ENCODE measurements around the gene SCAF8. TPM values are rescaled to one million over a fixed set of nuclear protein-coding genes. Genes with fewer than 3 reads are reported as not detected.

SCAF8 gene
- total and polyA plus RNA-seq, 9 of the 15 experiments (the other 6 are each of a cell fraction or from before 2014, with no cell fraction given), result 10.5 to 46.6 (median 23.2) TPM

- no peak overlapping the region for H3K9ac ChIP-seq (ENCODE audit: insufficient read depth in 1 of 2, low read depth in 2 of 2, low read length in 2 of 2)
- BruUV-seq (replicated peaks), result no TSS peak
- no peak overlapping the region for H2AFZ ChIP-seq (ENCODE audit: low read depth, low read length)
- intact Hi-C loops (cut with micrococcal nuclease), result no loop called here
- ChIA-PET POLR2A (no interaction called here), CTCF (ENCODE audit: low intra/inter-chr PET ratio) (no interaction called here)
- TF ChIP-seq EGR1 (conservative IDR thresholded peaks at IDR 0.05) (no peak), PHB2 (IDR thresholded peaks at IDR 0.05; ENCODE audit: low read depth) (no peak), NFE2L1 (tag; IDR thresholded peaks at IDR 0.05; ENCODE audit: borderline replicate concordance, low read depth) (no peak), ZNF766 (CRISPR knock-in tag; conservative IDR thresholded peaks at IDR 0.05) (no peak), ZBTB8A (IDR thresholded peaks at IDR 0.05; ENCODE audit: partially characterized antibody) (no peak), ZNF316 (IDR thresholded peaks at IDR 0.05) (no peak), ZNF655 (CRISPR knock-in tag; IDR thresholded peaks at IDR 0.05) (no peak), PKNOX1 (IDR thresholded peaks at IDR 0.05) (no peak), ZFP30 (CRISPR knock-in tag; IDR thresholded peaks at IDR 0.05; ENCODE audit: borderline replicate concordance) (no peak), CSDE1 (IDR thresholded peaks at IDR 0.05) (no peak), ZNF75A (CRISPR knock-in tag; IDR thresholded peaks at IDR 0.05) (no peak), SIN3A (IDR thresholded peaks at IDR 0.05; ENCODE audit: borderline replicate concordance in 2 of 2, control insufficient read depth in 1 of 2, low read depth in 2 of 2, low read length in 2 of 2) (no peak), ZBTB7A (IDR thresholded peaks at IDR 0.05; ENCODE audit: borderline replicate concordance, control insufficient read depth, low read depth, low read length) (no peak), NRF1 (conservative IDR thresholded peaks at IDR 0.05 in 1 of 2, IDR thresholded peaks at IDR 0.05 in 1 of 2) (no peak), FOXJ2 (tag; IDR thresholded peaks at IDR 0.05) (no peak), ERF (CRISPR knock-in tag; IDR thresholded peaks at IDR 0.05) (no peak)
- TF ChIP-seq, protein P1, sequence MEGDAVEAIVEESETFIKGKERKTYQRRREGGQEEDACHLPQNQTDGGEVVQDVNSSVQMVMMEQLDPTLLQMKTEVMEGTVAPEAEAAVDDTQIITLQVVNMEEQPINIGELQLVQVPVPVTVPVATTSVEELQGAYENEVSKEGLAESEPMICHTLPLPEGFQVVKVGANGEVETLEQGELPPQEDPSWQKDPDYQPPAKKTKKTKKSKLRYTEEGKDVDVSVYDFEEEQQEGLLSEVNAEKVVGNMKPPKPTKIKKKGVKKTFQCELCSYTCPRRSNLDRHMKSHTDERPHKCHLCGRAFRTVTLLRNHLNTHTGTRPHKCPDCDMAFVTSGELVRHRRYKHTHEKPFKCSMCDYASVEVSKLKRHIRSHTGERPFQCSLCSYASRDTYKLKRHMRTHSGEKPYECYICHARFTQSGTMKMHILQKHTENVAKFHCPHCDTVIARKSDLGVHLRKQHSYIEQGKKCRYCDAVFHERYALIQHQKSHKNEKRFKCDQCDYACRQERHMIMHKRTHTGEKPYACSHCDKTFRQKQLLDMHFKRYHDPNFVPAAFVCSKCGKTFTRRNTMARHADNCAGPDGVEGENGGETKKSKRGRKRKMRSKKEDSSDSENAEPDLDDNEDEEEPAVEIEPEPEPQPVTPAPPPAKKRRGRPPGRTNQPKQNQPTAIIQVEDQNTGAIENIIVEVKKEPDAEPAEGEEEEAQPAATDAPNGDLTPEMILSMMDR (IDR thresholded peaks at IDR 0.05 in 2 of 3, conservative IDR thresholded peaks at IDR 0.05 in 1 of 3; ENCODE audit: insufficient read depth in 2 of 3, low read depth in 1 of 3, low read length in 3 of 3), result no peak
- FAIRE-seq, result no peak
- no peaks in the 10 kb centered on the region for H3K9me1 ChIP-seq (ENCODE audit: control insufficient read depth, insufficient read depth, low read length)
- no peak for DNase-seq (ENCODE audit: extremely low read depth in 1 of 4, low spot score in 3 of 4)
- H3K4me3 ChIP-seq, result no peak overlapping the region
- H3K4me2 ChIP-seq (ENCODE audit: insufficient read depth, low read length), result no peak overlapping the region
- no peaks in the 10 kb centered on the region for H3K4me1 ChIP-seq (replicated peaks in 1 of 2; ENCODE audit: control insufficient read depth in 2 of 2, insufficient read depth in 2 of 2, low read length in 2 of 2)
- H3K27me3 ChIP-seq (ENCODE audit: control insufficient read depth in 2 of 2, insufficient read depth in 2 of 2, low read length in 2 of 2), result no peaks in the 10 kb centered on the region
- in situ Hi-C loops (cut with MboI), result no loop called here
- no peak overlapping the region for H3K27ac ChIP-seq (ENCODE audit: extremely low read depth, low read depth, low read length)
- peaks cover 70% of the 10 kb centered on the region for H3K36me3 ChIP-seq (ENCODE audit: control insufficient read depth, insufficient read depth, low read length)
- 89% methylated on average over 3 of the region's 3 CpGs for WGBS (ENCODE audit: insufficient coverage, low coverage, missing lambda C conversion rate)
- H3K9me3 ChIP-seq (replicated peaks; ENCODE audit: control insufficient read depth, insufficient read depth, low read depth, low read length), result no peaks in the 10 kb centered on the region
- no peak for ATAC-seq
- peaks cover 7% of the 10 kb centered on the region; the same call in 1 of the 3 replicates for H3K79me2 ChIP-seq (ENCODE audit: control insufficient read depth, insufficient read depth, low read length)
- no peaks in the 10 kb centered on the region for H4K20me1 ChIP-seq (replicated peaks; ENCODE audit: control insufficient read depth, insufficient read depth, low read length)
These were observed 64.6 kb downstream of the SCAF8 start for GRCh38 chr6:154797857-154798256.

All from K562 (cell line).